Upper lobe of left lung (tissue), 6 donors: Measurements from ENCODE around the gene EIF2B4. TPM values are rescaled to one million over a fixed set of nuclear protein-coding genes. Genes with fewer than 3 reads are reported as not detected.

Experiments
- ATAC-seq, 2 donors: fragments of 200-7000 bp; cut with Tn5 transposase; one replicate each; pipeline ENCODE4 v1.9.1; 2022; ENCODE audit warnings: mild to moderate bottlenecking in 2 of 2, moderate library complexity in 2 of 2; ENCODE audit not compliant: low FRiP score in 2 of 2
- DNase-seq, 2 donors: peaks; one replicate each; pipeline ENCODE4 v3.0.0-alpha.2; 2019 to 2020
- H3K27ac ChIP-seq, 4 donors: fragments of 200-600 bp; sonication (generic); one replicate each; pipeline ENCODE4 v1.5.1; 2016 to 2019
- H3K27me3 ChIP-seq, 4 donors: fragments of 200-600 bp; sonication (generic); one replicate each; pipeline ENCODE4 v1.5.1; 2017 to 2019
- H3K36me3 ChIP-seq, 4 donors: fragments of 200-600 bp; sonication (generic); one replicate each; pipeline ENCODE4 v1.5.1; 2016 to 2019
- H3K4me1 ChIP-seq, 4 donors: fragments of 200-600 bp; sonication (generic); one replicate each; pipeline ENCODE4 v1.5.1; 2018 to 2019
- H3K4me3 ChIP-seq, 4 donors: fragments of 200-600 bp; sonication (generic); one replicate each; pipeline ENCODE4 v1.5.1; 2017 to 2019; ENCODE audit warnings: mild to moderate bottlenecking in 2 of 4, moderate library complexity in 1 of 4
- H3K9me3 ChIP-seq, 4 donors: fragments of 200-600 bp; sonication (generic); one replicate each; pipeline ENCODE4 v1.5.1; 2018 to 2019
- CTCF ChIP-seq, 6 experiments: fragments of 450-650 bp in 4 of 6; fragments of 200-600 bp in 2 of 6; sonication (generic) in 2 of 6; IDR thresholded peaks; one replicate each; pipeline ENCODE4 v1.5.1; 2016 to 2019; ENCODE audit warnings: antibody characterized with exemption in 6 of 6
- EP300 ChIP-seq, 4 donors: sonication (generic); formaldehyde crosslinking; IDR thresholded peaks; one replicate each; pipeline ENCODE4 v1.5.1; 2017; ENCODE audit warnings: antibody characterized with exemption in 4 of 4, control low read depth in 2 of 4
- POLR2A ChIP-seq, 4 donors: fragments of 450-650 bp; IDR thresholded peaks; one replicate each; pipeline ENCODE4 v1.5.1; 2016 to 2017; ENCODE audit warnings: antibody characterized with exemption in 4 of 4, mild to moderate bottlenecking in 2 of 4
- POLR2AphosphoS5 ChIP-seq, 2 donors: sonication (generic); formaldehyde crosslinking; IDR thresholded peaks; one replicate each; pipeline ENCODE4 v1.5.1; 2017; ENCODE audit warnings: antibody characterized with exemption in 2 of 2
- WGBS, 2 donors: methylation state at CpG; one replicate each; pipeline ENCODE4 v1.1.5; 2017 to 2018; 5-methylcytosine and 5-hydroxymethylcytosine counted together
- total RNA-seq, 6 donors: library from RNA; depleted of rRNA in 4 of 6; stranded (reverse); fragments of >200 nt in 4 of 6; gene quantifications; one replicate each; pipeline versions ENCODE4 v1.1.0 to v1.2.1, GENCODE V29; 2016 to 2021
- donor health status: DM: no; HTN: no; CAD: no; lungs with moderate emphysema.
- donor health status: DM: no; HTN: yes; CAD: no; lungs with severe emphysema.

The EIF2B4 gene
- total RNA-seq, 6 donors from 2014 or later = 24.8 to 48.2 (median 29.8) TPM

- no peaks in the 10 kb centered on the region for H3K27me3 ChIP-seq
- peaks cover 28 to 52% (median 32%) of the 10 kb centered on the region in 4 donors for H3K4me1 ChIP-seq
- peaks cover 37 to 66% (median 58%) of the 10 kb centered on the region in 4 donors for H3K36me3 ChIP-seq
- DNase-seq (no peak), ATAC-seq (no peak)
- peak overlapping the region in 2 of 4 donors; percentile 96 for H3K27ac ChIP-seq
- no peaks in the 10 kb centered on the region for H3K9me3 ChIP-seq
- TF ChIP-seq POLR2AphosphoS5 (IDR thresholded peaks at IDR 0.05) = no peak
- TF ChIP-seq CTCF (IDR thresholded peaks at IDR 0.05) = no peak
- no peak for TF ChIP-seq EP300 (IDR thresholded peaks at IDR 0.05)
- TF ChIP-seq POLR2A (IDR thresholded peaks at IDR 0.05) = no peak
- 87 to 90% methylated on average over 6 of the region's 6 CpGs for WGBS, 2 donors
- H3K4me3 ChIP-seq = no peak overlapping the region
These were observed 2.8 kb upstream of the EIF2B4 start for GRCh38 chr2:27372937-27373336.

- Histone ChIP-seq H3K4me3 (peak overlapping the region; percentile 71 to 98 (median 93)), H3K36me3 (peaks cover 37 to 66% (median 58%) of the 10 kb centered on the region in 4 donors), H3K4me1 (peaks cover 28 to 45% (median 32%) of the 10 kb centered on the region in 4 donors), H3K9me3 (no peaks in the 10 kb centered on the region), H3K27ac (peak overlapping the region; percentile 88 to 96 (median 94)), H3K27me3 (no peaks in the 10 kb centered on the region)
- ATAC-seq (peak; percentile 42 to 67), DNase-seq (peak in 1 of 2 donors; percentile 55)
- 0% methylated on average over 19 to 21 of the region's 46 CpGs for WGBS, 2 donors
- no peak for TF ChIP-seq EP300 (IDR thresholded peaks at IDR 0.05)
- TF ChIP-seq POLR2A (IDR thresholded peaks at IDR 0.05) = peak in 1 of 4 donors; percentile 50
- peak in 1 of 2 donors; percentile 17 for TF ChIP-seq POLR2AphosphoS5 (IDR thresholded peaks at IDR 0.05)
- no peak for TF ChIP-seq CTCF (IDR thresholded peaks at IDR 0.05)
These were observed 880 bp upstream of the EIF2B4 start for GRCh38 chr2:27370816-27371620.

GRCh38 chr2:27369471-27370025 lies 590 bp downstream of the EIF2B4 start:
- peak; percentile 34 to 53 for ATAC-seq
- H3K36me3 ChIP-seq = peaks cover 36 to 66% (median 57%) of the 10 kb centered on the region in 4 donors
- H3K27me3 ChIP-seq = no peaks in the 10 kb centered on the region
- peak overlapping the region; percentile 88 to 96 (median 94) for H3K27ac ChIP-seq
- peak overlapping the region; percentile 68 to 98 (median 80) for H3K4me3 ChIP-seq
- H3K9me3 ChIP-seq = no peaks in the 10 kb centered on the region
- 0 to 1% methylated on average over 13 to 18 of the region's 18 CpGs for WGBS, 2 donors
- no peak for TF ChIP-seq EP300 (IDR thresholded peaks at IDR 0.05)
- TF ChIP-seq POLR2A (IDR thresholded peaks at IDR 0.05) = no peak
- TF ChIP-seq POLR2AphosphoS5 (IDR thresholded peaks at IDR 0.05) = no peak
- TF ChIP-seq CTCF (IDR thresholded peaks at IDR 0.05) = no peak
- H3K4me1 ChIP-seq = peaks cover 28 to 45% (median 32%) of the 10 kb centered on the region in 4 donors
- peak in 1 of 2 donors; percentile 66 for DNase-seq

- H3K9me3 ChIP-seq = no peaks in the 10 kb centered on the region
- no peak overlapping the region for H3K4me3 ChIP-seq
- no peak for TF ChIP-seq POLR2AphosphoS5 (IDR thresholded peaks at IDR 0.05)
- no peak for TF ChIP-seq EP300 (IDR thresholded peaks at IDR 0.05)
- TF ChIP-seq CTCF (IDR thresholded peaks at IDR 0.05) = no peak
- TF ChIP-seq POLR2A (IDR thresholded peaks at IDR 0.05) = no peak
- DNase-seq = no peak
- no peak for ATAC-seq
- H3K4me1 ChIP-seq = peaks cover 4 to 12% (median 5%) of the 10 kb centered on the region in 4 donors
- WGBS, 2 donors = 79 to 83% methylated on average over 2 of the region's 2 CpGs
- H3K36me3 ChIP-seq = peaks cover 32 to 61% (median 53%) of the 10 kb centered on the region in 4 donors
- H3K27ac ChIP-seq = no peak overlapping the region
- H3K27me3 ChIP-seq = no peaks in the 10 kb centered on the region
These were observed 6.2 kb downstream of the EIF2B4 start for GRCh38 chr2:27363933-27364332.
